Endothelial cell of umbilical vein (primary cell): ENCODE data around the gene DOCK8.
"Not testable (repeated sequence)": the region's sequence is repeated elsewhere in the genome, so short reads cannot be mapped to it uniquely, and the experiment has no call there.

Source experiments
- EZH2 ChIP-seq: IDR thresholded peaks from 2 replicates; pipeline ENCODE4 v1.6.1; 2012; ENCODE audit warnings: borderline replicate concordance, low read depth, mild to moderate bottlenecking, moderate library complexity, low read length, inconsistent platforms; ENCODE audit not compliant: severe bottlenecking
- JUN ChIP-seq: IDR thresholded peaks from 2 replicates; pipeline ENCODE4 v1.6.1; 2011; ENCODE audit warnings: borderline replicate concordance, low read depth; ENCODE audit not compliant: insufficient read length, insufficient read depth
- MYC ChIP-seq: IDR thresholded peaks from one replicate; pipeline ENCODE4 v1.6.1; 2011; ENCODE audit warnings: mild to moderate bottlenecking, low read depth, low read length
- POLR2A ChIP-seq: IDR thresholded peaks from 2 replicates; pipeline ENCODE4 v1.6.1; 2012; ENCODE audit warnings: low read depth, mild to moderate bottlenecking, control low read depth, low read length
- POLR2AphosphoS5 ChIP-seq: IDR thresholded peaks from 2 replicates; pipeline ENCODE4 v1.6.1; 2012; ENCODE audit warnings: low read depth, mild to moderate bottlenecking, control low read depth, low read length, moderate library complexity; ENCODE audit not compliant: insufficient read depth
- TF ChIP-seq, protein P1 (sequence below), 2 donors: IDR thresholded peaks; 1 replicate in 1 of 2; 2 replicates in 1 of 2; pipeline ENCODE4 v1.5.1; 2011; ENCODE audit warnings: low read length in 2 of 2, mild to moderate bottlenecking in 2 of 2, moderate library complexity in 2 of 2, control low read depth in 1 of 2, inconsistent platforms in 1 of 2, low read depth in 1 of 2; ENCODE audit not compliant: insufficient read depth in 1 of 2; ENCODE audit errors: extremely low read depth in 1 of 2
- TF ChIP-seq, protein P2 (sequence below): IDR thresholded peaks from 2 replicates; pipeline ENCODE4 v1.6.1; 2011; ENCODE audit not compliant: insufficient read depth, insufficient read length

DNA sequence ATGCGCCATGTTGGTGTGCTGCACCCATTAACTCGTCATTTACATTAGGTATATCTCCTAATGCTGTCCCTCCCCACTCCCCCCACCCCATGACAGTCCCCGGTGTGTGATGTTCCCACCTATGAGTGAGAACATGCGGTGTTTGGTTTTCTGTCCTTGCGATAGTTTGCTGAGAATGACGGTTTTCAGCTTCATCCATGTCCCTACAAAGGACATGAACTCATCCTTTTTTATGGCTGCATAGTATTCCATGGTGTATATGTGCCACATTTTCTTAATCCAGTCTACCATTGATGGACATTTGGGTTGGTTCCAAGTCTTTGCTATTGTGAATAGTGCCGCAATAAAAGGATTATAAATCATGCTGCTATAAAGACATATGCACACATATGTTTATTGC is 195.0 kb downstream of the DOCK8 start:
- TF ChIP-seq, protein P1, sequence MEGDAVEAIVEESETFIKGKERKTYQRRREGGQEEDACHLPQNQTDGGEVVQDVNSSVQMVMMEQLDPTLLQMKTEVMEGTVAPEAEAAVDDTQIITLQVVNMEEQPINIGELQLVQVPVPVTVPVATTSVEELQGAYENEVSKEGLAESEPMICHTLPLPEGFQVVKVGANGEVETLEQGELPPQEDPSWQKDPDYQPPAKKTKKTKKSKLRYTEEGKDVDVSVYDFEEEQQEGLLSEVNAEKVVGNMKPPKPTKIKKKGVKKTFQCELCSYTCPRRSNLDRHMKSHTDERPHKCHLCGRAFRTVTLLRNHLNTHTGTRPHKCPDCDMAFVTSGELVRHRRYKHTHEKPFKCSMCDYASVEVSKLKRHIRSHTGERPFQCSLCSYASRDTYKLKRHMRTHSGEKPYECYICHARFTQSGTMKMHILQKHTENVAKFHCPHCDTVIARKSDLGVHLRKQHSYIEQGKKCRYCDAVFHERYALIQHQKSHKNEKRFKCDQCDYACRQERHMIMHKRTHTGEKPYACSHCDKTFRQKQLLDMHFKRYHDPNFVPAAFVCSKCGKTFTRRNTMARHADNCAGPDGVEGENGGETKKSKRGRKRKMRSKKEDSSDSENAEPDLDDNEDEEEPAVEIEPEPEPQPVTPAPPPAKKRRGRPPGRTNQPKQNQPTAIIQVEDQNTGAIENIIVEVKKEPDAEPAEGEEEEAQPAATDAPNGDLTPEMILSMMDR (IDR thresholded peaks at IDR 0.05; ENCODE audit: extremely low read depth in 1 of 2, insufficient read depth in 1 of 2, low read depth in 1 of 2, low read length in 2 of 2), result not testable (repeated sequence)
- TF ChIP-seq, protein P2, sequence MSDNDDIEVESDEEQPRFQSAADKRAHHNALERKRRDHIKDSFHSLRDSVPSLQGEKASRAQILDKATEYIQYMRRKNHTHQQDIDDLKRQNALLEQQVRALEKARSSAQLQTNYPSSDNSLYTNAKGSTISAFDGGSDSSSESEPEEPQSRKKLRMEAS, result not testable (repeated sequence)
- not testable (repeated sequence) for TF ChIP-seq MYC, POLR2A, POLR2AphosphoS5, EZH2, JUN
